GM12801 (cell line): ENCODE data around the gene PPP2R2C.

Source experiments
- TF ChIP-seq, protein P1 (sequence below): IDR thresholded peaks from one replicate; pipeline ENCODE4 v1.5.1; 2011; ENCODE audit warnings: control low read depth; ENCODE audit not compliant: insufficient read length; ENCODE audit errors: extremely low read depth

Gene PPP2R2C

DNA sequence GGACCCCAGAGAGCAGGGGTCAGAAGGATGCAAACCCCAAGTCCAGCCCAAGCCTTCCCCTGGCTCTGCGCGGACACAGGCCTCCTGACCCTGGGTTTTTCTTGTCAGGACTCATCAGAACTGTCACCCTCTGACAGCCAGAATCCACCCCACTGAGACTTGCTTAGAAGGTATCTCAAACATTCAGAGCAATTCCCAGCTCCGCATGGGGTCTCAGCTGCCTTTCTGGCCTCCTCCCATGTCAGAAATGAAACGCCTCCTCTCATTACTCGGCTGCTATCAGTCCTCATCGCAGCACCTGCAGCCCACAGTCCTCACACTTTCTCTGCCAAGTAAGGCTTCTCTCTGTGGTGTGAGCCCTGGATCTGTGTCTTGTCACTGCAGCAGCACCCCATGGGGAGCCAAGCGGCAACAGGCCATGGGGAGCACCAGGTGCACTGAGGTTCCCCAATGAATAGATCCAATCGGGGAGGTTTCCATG lies 105.0 kb downstream of the PPP2R2C start:
- TF ChIP-seq, protein P1, sequence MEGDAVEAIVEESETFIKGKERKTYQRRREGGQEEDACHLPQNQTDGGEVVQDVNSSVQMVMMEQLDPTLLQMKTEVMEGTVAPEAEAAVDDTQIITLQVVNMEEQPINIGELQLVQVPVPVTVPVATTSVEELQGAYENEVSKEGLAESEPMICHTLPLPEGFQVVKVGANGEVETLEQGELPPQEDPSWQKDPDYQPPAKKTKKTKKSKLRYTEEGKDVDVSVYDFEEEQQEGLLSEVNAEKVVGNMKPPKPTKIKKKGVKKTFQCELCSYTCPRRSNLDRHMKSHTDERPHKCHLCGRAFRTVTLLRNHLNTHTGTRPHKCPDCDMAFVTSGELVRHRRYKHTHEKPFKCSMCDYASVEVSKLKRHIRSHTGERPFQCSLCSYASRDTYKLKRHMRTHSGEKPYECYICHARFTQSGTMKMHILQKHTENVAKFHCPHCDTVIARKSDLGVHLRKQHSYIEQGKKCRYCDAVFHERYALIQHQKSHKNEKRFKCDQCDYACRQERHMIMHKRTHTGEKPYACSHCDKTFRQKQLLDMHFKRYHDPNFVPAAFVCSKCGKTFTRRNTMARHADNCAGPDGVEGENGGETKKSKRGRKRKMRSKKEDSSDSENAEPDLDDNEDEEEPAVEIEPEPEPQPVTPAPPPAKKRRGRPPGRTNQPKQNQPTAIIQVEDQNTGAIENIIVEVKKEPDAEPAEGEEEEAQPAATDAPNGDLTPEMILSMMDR: no peak

DNA sequence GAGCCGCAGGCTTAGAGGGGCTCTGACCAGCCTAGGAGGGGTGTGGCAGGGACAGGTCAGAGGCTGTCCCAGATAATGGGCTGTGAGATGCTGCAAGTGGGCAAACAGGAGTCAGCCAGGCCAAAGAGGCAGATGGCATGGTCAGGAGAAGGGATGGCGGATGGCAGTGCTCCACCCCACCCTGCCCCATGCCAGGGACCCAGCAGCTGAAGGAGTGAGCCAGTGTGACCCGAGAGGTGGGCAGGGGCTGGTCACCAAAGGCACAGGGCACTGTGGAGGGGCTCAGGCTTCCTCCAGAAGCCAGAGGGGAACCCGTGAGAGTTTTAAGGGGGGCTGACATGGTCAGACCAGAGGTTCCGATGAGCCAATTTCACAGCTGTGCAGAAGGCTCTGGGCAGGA lies 105.8 kb downstream of the PPP2R2C start:
- TF ChIP-seq, protein P1: no peak

DNA sequence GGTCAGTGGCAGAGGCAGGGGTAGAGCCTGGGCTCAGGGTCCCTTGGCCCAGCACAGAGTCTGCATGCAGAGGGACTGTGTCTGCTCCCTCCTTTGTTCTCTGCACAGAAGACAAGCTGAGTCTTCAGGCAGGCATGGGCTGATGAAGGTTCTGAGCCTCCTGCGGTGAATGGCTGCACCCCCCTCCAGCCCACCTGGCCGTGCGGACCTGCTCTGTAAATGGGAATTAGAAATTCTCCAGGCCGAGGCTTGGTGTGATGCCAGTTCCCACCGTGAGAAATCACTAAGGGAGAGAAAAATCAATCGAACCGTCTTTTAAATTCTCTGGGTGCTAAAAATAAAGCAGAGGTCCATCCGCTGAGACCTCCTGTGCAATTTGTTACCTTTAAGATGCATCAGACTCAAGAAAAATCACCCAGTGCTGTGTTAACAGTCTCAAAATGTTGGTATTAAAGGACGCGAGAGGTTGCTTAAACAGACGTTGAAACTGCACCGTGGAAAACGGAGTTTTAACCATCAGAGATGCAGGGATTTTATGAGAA lies 106.8 kb downstream of the PPP2R2C start:
- TF ChIP-seq, protein P1: no peak

DNA sequence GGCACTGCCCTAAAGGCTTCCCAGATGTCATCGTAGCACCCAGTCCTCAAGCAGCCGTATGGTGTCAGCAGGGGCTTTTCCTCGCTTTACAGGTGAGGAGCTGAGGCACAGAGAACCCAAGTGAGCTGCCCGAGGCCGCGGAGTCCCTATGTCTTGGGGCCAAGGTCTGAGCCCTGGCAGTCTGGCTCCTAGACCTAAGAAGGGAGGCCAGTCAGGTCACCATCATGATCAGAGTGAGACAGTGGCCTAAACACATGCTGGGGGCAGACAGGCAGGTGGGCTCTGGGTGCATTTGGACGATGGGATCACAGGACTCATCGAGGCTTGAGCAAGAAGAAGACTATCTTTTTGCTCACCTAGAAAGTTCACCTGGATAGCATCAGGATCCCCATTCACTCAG lies 107.8 kb downstream of the PPP2R2C start:
- TF ChIP-seq, protein P1: no peak

DNA sequence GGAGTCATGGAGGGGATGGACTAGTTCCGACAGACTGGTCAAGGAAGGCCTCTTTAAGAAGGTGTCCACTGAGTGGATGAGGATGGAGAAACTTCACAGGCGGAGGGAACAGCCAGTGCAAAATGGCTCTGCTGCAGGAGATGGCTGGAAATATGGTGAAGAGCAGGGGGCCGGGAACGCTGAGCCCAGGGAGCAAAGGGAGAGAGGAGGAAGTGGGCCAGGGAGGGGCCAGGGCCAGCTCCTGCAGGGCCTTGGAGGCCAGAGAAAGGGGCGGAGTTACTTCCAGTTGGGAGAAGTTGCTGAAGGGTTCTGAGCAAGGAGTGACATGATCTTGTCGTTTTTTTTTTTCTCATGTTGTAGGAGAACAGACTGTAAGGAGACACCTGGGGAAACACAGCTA lies 108.3 kb downstream of the PPP2R2C start:
- TF ChIP-seq, protein P1: no peak

DNA sequence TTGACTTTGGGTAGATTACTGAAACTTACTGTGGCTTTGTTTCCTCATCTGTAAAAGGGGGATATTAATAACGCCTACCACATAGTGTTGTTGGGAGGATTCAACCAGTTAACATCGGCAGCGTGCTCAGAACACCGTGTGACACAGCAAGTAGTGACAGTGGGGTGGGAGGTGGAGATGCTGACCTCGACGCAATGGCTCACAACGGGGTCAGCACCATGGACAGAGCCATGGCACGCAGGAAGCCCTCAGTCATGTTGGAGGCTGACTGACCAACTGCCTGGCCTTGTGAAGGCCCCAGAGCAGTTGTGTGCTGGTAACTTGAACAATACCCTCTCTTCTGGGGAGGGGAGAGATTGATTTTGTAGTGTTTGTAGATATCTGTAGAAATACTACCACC lies 109.5 kb downstream of the PPP2R2C start:
- TF ChIP-seq, protein P1: no peak

DNA sequence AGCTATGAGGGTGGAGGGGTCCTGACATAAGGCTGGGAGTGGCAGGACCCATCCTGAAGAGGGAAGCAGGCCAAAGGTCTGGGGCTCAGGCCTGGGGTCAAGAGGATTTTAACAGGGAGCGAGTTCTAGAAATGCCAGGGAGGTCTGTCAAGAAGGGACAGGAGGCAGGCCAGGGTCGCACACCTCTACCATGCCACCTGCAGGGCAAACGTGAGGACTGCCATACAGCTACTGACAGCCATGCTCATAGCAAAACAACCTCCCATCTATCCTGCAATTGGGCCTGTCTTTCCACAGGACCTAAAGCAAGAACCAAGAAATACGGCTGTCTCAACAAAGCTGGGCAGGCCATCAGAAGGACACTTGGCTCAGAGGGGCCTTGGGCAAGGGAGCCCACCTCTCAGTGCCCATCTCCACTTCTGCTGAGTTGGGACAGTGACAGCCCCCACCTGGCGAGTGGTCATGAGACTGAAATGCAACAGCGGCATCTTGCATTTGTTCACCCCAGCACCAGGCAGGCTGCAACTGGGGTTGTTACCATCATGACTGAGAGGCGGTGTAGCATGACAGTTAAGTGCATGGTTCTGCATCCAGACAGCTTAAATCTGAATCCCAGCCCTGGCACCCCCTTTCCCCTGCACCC lies 110.0 kb downstream of the PPP2R2C start:
- TF ChIP-seq, protein P1: no peak
